ENCODE results near the gene BNIP5.

The BNIP5 gene

DNA sequence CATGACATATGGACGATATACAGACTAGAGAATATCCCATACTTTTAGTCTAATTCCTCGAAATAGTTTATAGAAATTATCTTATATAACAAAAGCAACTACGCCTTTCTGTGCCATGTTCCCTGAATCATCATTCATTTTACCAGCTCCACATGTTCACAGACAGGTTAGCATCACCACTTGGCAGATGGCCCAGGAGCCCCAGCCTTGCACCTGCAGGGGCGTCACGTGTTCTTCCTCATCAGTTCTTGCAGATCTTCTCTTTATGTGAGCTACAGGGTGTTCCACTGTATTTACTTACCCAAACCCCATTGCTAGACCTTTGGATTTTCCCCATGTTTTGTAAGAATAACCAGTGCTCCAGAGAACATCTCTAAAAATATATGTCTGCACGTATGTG, 12.6 kb upstream of the BNIP5 start:
- no peaks in the 10 kb centered on the region for H3K9me3 ChIP-seq
- peak; percentile 68 for DNase-seq
- H3K4me1 ChIP-seq: peaks cover 9% of the 10 kb centered on the region; the same call in 1 of the 2 replicates
- H3K27me3 ChIP-seq: no peaks in the 10 kb centered on the region
- no peak overlapping the region for H3K4me3 ChIP-seq (ENCODE audit: low read depth, low read length)
- no peaks in the 10 kb centered on the region for H3K36me3 ChIP-seq
- TF ChIP-seq, protein P1, sequence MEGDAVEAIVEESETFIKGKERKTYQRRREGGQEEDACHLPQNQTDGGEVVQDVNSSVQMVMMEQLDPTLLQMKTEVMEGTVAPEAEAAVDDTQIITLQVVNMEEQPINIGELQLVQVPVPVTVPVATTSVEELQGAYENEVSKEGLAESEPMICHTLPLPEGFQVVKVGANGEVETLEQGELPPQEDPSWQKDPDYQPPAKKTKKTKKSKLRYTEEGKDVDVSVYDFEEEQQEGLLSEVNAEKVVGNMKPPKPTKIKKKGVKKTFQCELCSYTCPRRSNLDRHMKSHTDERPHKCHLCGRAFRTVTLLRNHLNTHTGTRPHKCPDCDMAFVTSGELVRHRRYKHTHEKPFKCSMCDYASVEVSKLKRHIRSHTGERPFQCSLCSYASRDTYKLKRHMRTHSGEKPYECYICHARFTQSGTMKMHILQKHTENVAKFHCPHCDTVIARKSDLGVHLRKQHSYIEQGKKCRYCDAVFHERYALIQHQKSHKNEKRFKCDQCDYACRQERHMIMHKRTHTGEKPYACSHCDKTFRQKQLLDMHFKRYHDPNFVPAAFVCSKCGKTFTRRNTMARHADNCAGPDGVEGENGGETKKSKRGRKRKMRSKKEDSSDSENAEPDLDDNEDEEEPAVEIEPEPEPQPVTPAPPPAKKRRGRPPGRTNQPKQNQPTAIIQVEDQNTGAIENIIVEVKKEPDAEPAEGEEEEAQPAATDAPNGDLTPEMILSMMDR (IDR thresholded peaks at IDR 0.05; ENCODE audit: low read depth, low read length): no peak

DNA sequence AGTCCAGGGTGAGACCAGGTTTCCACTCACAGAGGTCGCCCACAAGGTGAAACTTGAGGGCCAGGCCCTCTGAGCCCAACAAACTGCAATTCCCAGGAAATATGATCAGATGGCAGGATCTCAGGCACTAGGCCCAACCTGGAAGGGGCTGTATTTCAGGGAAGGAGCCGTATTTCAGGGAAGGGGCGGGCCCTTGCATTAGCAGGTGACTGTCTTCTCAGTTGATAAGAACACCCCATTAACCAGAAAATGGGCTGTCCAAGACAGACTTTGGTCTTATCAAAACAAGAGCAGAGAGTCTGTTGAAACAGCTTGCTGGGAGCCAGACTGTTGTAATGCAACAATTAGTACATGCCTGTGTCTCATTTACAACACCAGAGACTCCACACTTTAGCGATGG, 10.9 kb upstream of the BNIP5 start:
- Histone ChIP-seq H3K36me3 (no peaks in the 10 kb centered on the region), H3K4me3 (ENCODE audit: low read depth, low read length) (no peak overlapping the region), H3K4me1 (peaks cover 9% of the 10 kb centered on the region; the same call in 1 of the 2 replicates), H3K9me3 (no peaks in the 10 kb centered on the region), H3K27me3 (no peaks in the 10 kb centered on the region)
- TF ChIP-seq, protein P1 (IDR thresholded peaks at IDR 0.05; ENCODE audit: low read depth, low read length): no peak
- no peak for DNase-seq

DNA sequence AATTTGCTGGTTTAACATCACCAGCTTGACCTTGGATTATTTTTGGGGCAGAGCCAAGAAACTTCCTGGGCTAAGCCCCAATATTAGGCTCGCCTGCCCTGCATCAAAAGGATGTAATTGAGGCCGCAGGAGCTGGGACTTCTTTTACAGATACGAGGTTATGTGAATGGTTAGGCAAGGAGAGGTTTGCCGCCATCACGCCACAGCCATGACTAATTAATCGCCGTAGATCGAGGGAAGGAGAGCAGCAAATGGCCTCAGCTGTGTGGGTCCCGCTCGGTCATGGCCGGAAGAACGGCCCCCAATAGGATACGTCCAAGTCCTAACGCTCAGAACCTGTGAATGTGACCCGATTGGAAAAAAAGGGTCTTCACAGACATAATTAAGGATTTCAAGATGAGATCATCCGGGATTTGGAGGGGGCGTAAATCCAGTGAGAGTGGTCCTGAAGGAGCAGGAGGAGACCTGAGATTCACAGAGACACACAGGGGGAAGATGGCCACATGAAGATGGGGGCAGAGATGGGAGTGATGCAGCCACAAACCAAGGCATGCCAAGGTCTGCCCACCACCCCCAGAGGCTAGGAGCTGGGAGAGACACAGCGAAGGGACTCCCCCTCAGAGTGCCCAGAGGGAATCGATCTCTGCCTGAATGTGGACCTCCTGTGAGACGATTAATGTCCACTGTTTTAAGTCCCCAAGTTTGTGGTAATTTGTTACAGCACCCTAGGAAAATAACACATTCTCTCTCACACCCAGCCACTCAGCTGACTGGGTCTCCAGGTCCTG, 10.0 kb upstream of the BNIP5 start:
- Histone ChIP-seq H3K27me3 (no peaks in the 10 kb centered on the region), H3K9me3 (no peaks in the 10 kb centered on the region), H3K4me1 (peaks cover 9% of the 10 kb centered on the region; the same call in 1 of the 2 replicates), H3K4me3 (ENCODE audit: low read depth, low read length) (no peak overlapping the region), H3K36me3 (no peaks in the 10 kb centered on the region)
- TF ChIP-seq, protein P1 (IDR thresholded peaks at IDR 0.05; ENCODE audit: low read depth, low read length): no peak
- DNase-seq: no peak

DNA sequence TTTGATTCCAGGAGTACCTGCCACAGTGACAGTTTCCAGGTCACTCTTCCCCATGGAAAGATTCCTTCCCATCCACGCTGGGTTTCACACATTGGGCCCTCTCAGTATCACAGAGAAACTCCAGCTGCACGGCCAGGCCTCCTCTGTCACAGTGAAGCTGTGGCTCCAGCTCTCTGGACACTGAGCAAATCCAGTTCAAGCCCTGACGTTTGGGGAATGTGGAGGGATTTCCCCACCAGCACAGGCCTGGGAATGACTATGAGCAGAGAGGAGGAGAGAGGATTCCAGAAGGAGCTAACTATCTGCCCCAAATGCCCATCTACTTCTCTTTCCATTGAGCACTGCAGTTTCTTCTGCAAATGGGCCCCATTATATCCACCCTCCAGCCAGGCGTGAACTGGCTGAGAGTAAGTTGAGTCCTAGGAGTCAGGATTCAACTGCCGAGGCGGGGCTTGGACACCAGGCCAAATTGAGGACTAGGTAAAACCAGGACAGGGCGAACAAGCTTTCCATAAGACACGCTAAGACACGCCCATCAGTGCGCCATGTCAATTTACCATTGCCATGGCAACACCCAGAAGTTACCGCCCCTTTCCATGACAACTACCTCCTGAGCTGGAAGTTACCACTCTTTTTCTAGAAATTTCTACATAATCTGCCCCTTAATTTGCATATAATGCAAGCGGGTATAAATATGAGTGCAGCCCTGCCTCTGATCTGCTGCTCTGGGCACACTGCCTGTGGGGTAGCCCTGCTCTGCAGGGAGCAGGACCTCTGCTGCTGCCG, 9.2 kb upstream of the BNIP5 start:
- Histone ChIP-seq H3K4me3 (ENCODE audit: low read depth, low read length) (no peak overlapping the region), H3K36me3 (no peaks in the 10 kb centered on the region), H3K27me3 (no peaks in the 10 kb centered on the region), H3K9me3 (no peaks in the 10 kb centered on the region), H3K4me1 (peaks cover 4% of the 10 kb centered on the region; the same call in 1 of the 2 replicates)
- no peak for DNase-seq
- TF ChIP-seq, protein P1 (IDR thresholded peaks at IDR 0.05; ENCODE audit: low read depth, low read length): no peak

DNA sequence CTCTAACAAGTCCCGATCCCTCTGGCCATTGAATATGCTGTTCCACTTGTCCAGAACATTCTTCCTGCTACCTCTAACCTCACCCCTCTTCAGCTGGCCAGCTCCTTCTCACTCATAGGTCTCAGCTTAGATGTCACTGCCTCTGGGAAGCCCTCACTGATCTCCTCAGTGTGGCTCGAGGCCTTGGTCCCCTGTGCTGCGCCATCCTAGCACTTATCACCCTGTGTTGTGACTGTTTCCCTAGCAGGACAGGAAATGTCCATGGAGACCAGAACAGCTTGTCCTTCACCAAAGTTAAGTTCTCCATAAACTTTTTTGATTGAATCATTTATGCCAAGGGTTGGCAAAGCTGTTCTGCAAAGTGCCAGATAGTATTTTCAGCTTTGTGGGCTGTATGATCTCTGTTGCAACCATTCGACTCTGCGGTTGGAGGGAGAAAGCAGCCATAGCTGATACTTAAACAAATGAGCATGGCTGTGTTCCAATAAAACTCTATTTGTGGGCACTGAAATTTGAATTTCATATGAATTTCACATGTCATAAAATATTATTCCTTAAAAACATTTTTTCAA, 6.5 kb upstream of the BNIP5 start:
- no peak for DNase-seq
- H3K9me3 ChIP-seq: no peaks in the 10 kb centered on the region
- no peak overlapping the region for H3K4me3 ChIP-seq (ENCODE audit: low read depth, low read length)
- TF ChIP-seq, protein P1 (IDR thresholded peaks at IDR 0.05; ENCODE audit: low read depth, low read length): no peak
- H3K36me3 ChIP-seq: no peaks in the 10 kb centered on the region
- no peaks in the 10 kb centered on the region for H3K4me1 ChIP-seq
- H3K27me3 ChIP-seq: no peaks in the 10 kb centered on the region
